Adipocyte (in vitro differentiated cells): ENCODE measurements around the gene H2BK1.

Experiments used
- DNase-seq: peaks from one replicate; pipeline ENCODE4 v3.0.0-alpha.2; 2015; ENCODE audit warnings: low read depth
- H3K27me3 ChIP-seq: replicated peaks from 2 replicates; pipeline ENCODE4 v1.7.0; 2013; ENCODE audit warnings: mild to moderate bottlenecking, low read length, moderate library complexity; ENCODE audit not compliant: control insufficient read depth, insufficient read depth
- H3K36me3 ChIP-seq: 2 replicates; pipeline ENCODE4 v1.7.0; 2013; ENCODE audit warnings: low read length, mild to moderate bottlenecking, moderate library complexity; ENCODE audit not compliant: control insufficient read depth, insufficient read depth, severe bottlenecking
- H3K4me1 ChIP-seq: 2 replicates; pipeline ENCODE4 v1.7.0; 2013; ENCODE audit warnings: mild to moderate bottlenecking, low read length, moderate library complexity; ENCODE audit not compliant: control insufficient read depth, insufficient read depth
- H3K4me3 ChIP-seq: 2 replicates; pipeline ENCODE4 v1.7.0; 2013; ENCODE audit warnings: mild to moderate bottlenecking, low read length, moderate library complexity
- H3K9ac ChIP-seq: 2 replicates; pipeline ENCODE4 v1.7.0; 2013; ENCODE audit warnings: mild to moderate bottlenecking, low read length, moderate library complexity
- H3K9me3 ChIP-seq: 2 replicates; pipeline ENCODE4 v1.7.0; 2013; ENCODE audit warnings: mild to moderate bottlenecking, low read length, moderate library complexity; ENCODE audit not compliant: control insufficient read depth

The H2BK1 gene

GRCh38 chr7:151228024-151228866 lies 18.0 kb upstream of the H2BK1 start:
- peaks cover 26% of the 10 kb centered on the region for H3K4me1 ChIP-seq
- peak overlapping the region; percentile 88 for H3K4me3 ChIP-seq
- H3K9ac ChIP-seq: peak overlapping the region; percentile 95
- H3K36me3 ChIP-seq: peaks cover 17% of the 10 kb centered on the region
- DNase-seq: no peak
- no peaks in the 10 kb centered on the region for H3K27me3 ChIP-seq
- no peaks in the 10 kb centered on the region for H3K9me3 ChIP-seq

DNA sequence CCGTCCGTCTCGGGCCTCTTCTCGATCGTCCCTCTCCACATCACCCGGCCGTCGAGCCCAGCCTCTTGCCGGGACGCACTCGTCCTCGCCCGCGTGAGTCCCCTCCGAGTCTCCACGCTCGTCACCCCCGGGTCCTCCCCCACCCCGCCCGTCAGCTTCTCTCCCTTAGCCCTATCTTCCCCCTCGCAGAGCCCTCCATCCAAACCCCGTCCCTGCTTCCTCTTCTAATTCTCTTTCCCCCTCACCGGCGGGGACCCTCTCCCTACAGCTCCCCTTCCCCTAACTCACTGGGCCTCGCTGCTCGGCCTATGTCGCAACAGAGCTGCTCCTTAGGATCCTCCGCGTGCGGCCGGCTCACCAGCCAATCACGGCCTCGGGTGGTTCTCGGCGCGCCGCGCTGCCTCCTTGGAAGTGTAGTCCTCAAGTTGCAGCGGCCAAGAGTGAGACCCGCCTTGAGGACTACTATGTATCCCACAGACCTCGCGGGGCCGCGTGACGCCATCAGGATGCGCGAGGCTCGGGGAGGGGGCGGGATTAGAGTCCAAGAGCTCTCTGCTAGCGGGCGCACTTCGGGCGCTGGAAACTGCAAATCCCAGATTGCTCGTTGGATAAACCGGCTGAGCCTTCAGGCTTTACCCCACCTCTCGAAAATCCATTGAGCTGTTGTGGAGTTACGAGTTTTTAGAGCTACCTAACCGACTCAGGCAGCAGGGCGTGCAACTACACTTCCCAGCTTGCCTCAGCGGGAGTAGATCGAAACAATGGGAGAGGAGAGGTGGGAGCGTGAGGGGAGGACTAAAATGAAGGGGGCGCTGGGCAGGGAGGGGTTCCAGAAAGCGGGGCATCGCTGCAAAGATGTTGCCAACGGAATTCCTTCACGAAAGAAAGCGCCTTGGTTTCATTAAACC lies 16.8 kb upstream of the H2BK1 start, which contains the start of gene ABCF2:
ABCF2 (minus strand) TSS at position 331 of the 908 bp plus-strand sequence. CDS start 747 bp downstream, outside the sequence.
- DNase-seq: peak; percentile 100
- H3K27me3 ChIP-seq: no peaks in the 10 kb centered on the region
- peak within 1 kb of the TSS; percentile 95 for H3K9ac ChIP-seq
- no peaks in the 10 kb centered on the region for H3K9me3 ChIP-seq
- peak within 1 kb of the TSS; percentile 88 for H3K4me3 ChIP-seq
- peaks cover 26% of the 10 kb centered on the region for H3K4me1 ChIP-seq
- peaks cover 29% of the 10 kb centered on the region for H3K36me3 ChIP-seq

GRCh38 chr7:151226560-151226874 lies 16.2 kb upstream of the H2BK1 start:
- DNase-seq: no peak
- Histone ChIP-seq H3K9me3 (no peaks in the 10 kb centered on the region), H3K9ac (peak overlapping the region; percentile 95), H3K36me3 (peaks cover 35% of the 10 kb centered on the region), H3K27me3 (no peaks in the 10 kb centered on the region), H3K4me3 (peak overlapping the region; percentile 88), H3K4me1 (peaks cover 21% of the 10 kb centered on the region)

GRCh38 chr7:151225948-151226510 lies 15.7 kb upstream of the H2BK1 start:
- peak overlapping the region; percentile 88 for H3K4me3 ChIP-seq
- peaks cover 38% of the 10 kb centered on the region for H3K36me3 ChIP-seq
- no peaks in the 10 kb centered on the region for H3K9me3 ChIP-seq
- no peaks in the 10 kb centered on the region for H3K27me3 ChIP-seq
- no peak for DNase-seq
- H3K4me1 ChIP-seq: peaks cover 20% of the 10 kb centered on the region
- peak overlapping the region; percentile 95 for H3K9ac ChIP-seq

DNA sequence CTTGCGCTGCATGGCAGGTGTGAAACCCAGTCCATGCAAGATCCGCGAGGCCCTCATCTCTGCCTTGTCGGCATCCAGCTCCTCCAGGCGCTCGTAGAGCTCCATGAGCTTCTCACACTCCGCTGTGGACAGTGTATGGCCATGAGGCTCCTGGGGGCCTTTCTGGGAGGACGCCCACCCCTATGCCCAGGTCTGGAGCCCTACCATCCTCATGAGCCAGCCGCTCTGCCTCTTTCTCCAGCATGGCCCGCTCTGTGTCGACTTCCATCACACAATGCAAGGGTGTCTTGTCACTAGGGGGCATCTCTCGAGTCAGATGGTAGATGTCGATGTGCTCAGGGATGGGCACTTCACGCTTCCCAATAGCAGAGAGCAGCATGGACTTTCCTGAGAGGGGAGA lies 13.4 kb upstream of the H2BK1 start:
- DNase-seq: no peak
- Histone ChIP-seq H3K4me1 (peaks cover 20% of the 10 kb centered on the region), H3K4me3 (no peak overlapping the region), H3K27me3 (no peaks in the 10 kb centered on the region), H3K9ac (no peak overlapping the region), H3K36me3 (peaks cover 60% of the 10 kb centered on the region), H3K9me3 (no peaks in the 10 kb centered on the region)

DNA sequence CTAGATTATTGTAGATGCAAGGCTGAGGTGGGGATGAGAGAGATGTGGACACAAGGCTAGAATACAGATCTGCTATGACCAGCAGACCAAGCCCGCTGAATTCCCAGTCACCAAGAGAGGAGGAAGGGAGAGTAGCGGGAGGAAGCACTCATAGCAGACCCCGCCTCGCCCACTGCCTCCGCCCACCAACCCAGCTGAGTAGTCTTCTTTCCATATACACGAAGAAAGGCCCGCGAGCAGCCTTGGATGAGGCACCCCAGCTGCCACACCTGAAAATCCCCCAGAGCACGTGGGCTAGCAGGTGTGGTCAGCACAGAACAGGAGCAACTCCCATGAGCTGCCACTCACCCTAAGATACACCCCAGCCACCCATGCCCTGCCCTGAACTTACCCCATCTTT lies 7.9 kb upstream of the H2BK1 start:
- Histone ChIP-seq H3K27me3 (no peaks in the 10 kb centered on the region), H3K4me3 (no peak overlapping the region), H3K4me1 (no peaks in the 10 kb centered on the region), H3K9me3 (no peaks in the 10 kb centered on the region), H3K36me3 (peaks cover 97% of the 10 kb centered on the region), H3K9ac (no peak overlapping the region)
- no peak for DNase-seq

DNA sequence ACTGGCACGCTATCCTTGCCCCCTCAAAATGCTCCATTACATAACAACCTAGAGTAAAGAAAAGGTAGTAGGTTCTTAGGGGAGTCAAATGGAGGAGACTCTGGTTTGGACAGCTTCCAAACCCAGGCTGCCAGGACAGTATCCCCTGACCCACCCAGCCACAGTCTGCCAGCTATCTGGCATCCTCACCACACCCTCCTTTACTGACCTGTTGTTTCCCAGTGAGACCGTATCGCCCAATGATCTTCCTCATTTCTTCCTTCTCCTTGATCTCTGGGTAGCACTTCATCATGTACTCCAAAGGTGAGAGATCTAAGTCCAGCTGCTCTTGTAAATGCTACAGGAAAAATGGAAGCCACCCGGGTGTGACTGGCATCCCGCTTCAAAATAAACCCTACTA lies 5.1 kb upstream of the H2BK1 start:
- Histone ChIP-seq H3K27me3 (no peaks in the 10 kb centered on the region), H3K36me3 (peaks cover 77% of the 10 kb centered on the region), H3K9ac (no peak overlapping the region), H3K9me3 (no peaks in the 10 kb centered on the region), H3K4me1 (no peaks in the 10 kb centered on the region), H3K4me3 (no peak overlapping the region)
- no peak for DNase-seq

DNA sequence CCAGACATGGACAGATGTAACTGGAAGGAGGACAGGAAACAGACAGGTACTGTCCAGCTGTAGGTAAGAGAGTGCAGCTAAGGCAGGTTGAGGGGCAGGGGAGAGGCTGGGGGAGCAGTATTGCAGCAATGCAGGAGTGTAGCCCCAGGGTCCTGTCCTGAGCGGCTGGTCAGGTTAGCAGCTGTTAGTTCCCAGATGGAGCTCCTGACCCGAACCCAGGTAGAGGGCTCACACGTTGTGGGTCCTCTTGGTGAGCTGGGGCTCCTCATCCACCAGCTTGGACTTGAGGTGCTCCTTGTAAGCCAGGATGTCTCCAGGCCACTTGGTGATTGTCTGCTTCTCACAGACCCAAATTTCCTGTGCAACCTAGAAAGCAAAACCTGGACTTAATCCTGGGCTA lies 3.5 kb upstream of the H2BK1 start:
- no peak overlapping the region for H3K4me3 ChIP-seq
- peaks cover 63% of the 10 kb centered on the region for H3K36me3 ChIP-seq
- H3K9me3 ChIP-seq: no peaks in the 10 kb centered on the region
- no peaks in the 10 kb centered on the region for H3K4me1 ChIP-seq
- no peak overlapping the region for H3K9ac ChIP-seq
- no peak for DNase-seq
- H3K27me3 ChIP-seq: no peaks in the 10 kb centered on the region

DNA sequence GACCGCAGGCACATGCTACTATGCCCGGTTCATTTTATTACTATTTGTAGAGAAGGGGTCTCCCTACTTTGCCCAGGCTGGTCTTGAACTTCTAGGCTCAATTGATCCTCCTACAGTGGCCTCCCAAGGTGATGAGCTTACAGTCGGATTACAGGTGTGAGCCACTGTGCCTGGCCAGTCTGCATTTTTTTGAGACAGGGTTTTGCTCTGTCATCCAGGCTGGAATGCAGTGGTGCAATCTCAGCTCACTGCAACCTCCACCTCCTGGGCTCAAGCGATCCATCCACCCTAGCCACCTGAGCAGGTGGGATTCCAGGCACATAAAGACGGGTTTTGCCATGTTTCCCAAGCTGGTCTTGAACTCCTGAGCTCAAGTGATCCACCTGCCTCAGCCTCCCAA lies 2.3 kb upstream of the H2BK1 start:
- no peaks in the 10 kb centered on the region for H3K4me1 ChIP-seq
- no peak overlapping the region for H3K4me3 ChIP-seq
- peaks cover 51% of the 10 kb centered on the region for H3K36me3 ChIP-seq
- no peaks in the 10 kb centered on the region for H3K9me3 ChIP-seq
- DNase-seq: no peak
- no peak overlapping the region for H3K9ac ChIP-seq
- H3K27me3 ChIP-seq: peaks cover 6% of the 10 kb centered on the region

GRCh38 chr7:151211155-151211772 lies 976 bp upstream of the H2BK1 start:
- Histone ChIP-seq H3K9ac (no peak overlapping the region), H3K4me1 (no peaks in the 10 kb centered on the region), H3K27me3 (peaks cover 16% of the 10 kb centered on the region), H3K4me3 (no peak overlapping the region), H3K9me3 (no peaks in the 10 kb centered on the region), H3K36me3 (peaks cover 37% of the 10 kb centered on the region)
- no peak for DNase-seq

GRCh38 chr7:151209588-151209987 lies 700 bp downstream of the H2BK1 start:
- peaks cover 32% of the 10 kb centered on the region for H3K27me3 ChIP-seq
- no peaks in the 10 kb centered on the region for H3K9me3 ChIP-seq
- no peaks in the 10 kb centered on the region for H3K4me1 ChIP-seq
- no peak overlapping the region for H3K4me3 ChIP-seq
- H3K9ac ChIP-seq: no peak overlapping the region
- H3K36me3 ChIP-seq: peaks cover 20% of the 10 kb centered on the region
- DNase-seq: no peak
